ENCODE data around the gene NAA38.

NAA38 gene

DNA sequence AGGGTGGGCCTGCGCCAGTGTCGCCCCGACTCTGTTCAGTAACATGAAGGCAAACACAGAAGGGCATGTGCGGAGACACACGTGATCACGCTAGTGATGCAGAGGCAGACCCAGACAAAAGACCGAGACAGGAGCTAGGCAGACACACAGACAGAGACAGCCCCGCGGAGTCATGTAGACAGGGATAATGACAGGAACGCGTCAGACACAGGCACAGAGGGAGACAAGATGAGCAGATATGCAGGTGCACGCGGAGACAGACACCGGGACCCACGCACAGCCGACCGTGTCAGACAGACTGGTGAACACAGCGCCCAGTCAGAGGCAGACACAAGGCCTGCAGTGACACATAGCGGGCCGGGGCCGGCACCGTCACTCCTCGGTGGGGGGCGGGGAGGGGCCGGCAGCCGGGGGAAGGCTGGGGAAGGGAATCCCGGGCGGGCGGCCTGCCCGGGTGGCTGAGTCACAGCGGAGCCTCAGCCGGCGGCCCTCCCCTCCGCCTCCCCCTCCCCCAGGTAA lies 15.9 kb downstream of the NAA38 start:
- peak; percentile 97 for DNase-seq (ENCODE audit: low read depth)

DNA sequence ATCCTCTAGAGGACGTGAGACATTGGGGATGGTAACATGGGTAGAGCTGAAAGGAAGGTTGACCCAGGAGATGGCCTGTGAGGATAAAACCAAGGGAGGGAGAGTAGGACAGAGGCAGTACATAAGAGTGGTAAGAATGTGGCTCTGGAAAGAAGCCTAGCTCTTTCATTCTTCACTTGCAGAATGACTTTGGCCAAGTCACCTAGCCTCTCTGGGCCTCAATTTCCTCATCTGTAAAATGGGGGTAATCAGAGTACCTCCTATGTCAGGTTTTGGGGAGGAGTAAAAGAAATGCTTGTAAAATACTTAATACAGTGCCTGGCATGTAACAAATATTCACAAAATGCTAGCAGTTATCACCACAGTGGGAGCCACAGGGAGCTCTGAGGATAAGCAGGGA lies 16.5 kb downstream of the NAA38 start:
- no peak for DNase-seq (ENCODE audit: low read depth)

DNA sequence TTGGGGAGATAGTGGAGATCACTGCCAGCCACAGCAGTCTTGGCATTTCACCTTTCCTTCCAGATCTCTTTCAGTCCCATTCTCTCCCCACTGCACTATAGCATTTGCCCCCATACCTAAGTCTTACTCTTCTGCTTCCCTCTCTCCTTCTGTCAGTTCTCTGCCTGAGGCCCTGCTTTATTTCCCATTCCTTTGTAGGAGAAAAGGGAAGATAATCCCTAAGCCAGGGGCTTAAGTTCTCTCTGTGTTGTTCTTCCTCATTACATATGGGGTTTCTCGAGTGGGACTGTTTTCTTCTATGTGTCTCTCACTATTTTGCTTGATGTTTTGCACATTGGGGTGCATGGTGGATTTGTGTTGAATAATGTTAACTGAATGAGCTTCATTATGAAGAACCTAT lies 16.9 kb downstream of the NAA38 start:
- no peak for DNase-seq (ENCODE audit: low read depth)

DNA sequence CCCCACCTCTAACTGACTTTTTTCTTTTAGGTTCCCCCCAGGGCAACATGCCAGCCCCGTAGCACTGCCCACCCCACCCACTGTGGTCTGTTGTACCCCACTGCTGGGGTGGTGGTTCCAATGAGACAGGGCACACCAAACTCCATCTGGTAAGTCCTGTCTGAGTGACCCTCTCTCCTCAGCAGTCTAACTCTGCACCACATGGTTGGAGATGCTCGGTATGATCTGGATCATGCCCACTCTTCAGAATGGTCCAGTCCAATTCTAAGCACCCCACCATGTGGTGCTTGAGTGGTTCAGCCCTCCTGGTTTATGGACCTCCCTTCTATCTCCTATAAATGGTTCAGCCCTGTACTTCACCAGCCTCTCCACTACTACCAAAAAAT lies 17.5 kb downstream of the NAA38 start:
- no peak for DNase-seq (ENCODE audit: low read depth)

DNA sequence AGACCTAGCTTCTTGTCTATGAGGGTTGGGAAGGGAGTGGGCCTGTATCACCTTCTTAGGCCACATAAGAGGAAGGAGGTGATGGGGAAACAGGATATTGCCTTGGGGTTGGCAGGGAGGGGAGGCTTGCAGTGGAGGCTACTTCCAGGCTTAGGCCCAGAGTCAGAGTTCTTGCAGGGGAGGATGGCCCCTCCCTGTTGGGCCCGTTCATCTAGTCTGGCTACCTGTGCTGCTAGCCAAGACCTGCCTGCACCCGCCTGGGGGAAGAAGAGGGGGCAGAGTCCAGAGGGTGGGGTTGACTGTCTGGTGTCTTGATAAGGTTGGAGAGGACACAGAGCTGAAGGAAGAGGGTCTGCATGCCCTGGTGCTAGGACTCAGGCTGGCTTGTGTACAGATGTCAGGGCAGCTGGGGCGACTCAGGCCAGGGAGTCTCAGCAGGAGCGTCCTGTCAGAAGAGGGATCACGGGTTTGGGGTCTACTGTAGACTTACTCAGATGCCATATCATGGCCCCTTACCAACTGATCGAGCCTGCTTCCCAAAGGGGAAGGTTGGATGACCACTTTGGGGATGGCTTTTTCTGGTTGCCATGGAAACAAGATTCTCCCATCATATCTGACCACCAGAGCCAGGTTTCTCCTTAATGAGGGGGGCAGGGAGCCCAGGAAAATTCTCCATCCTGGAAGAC lies 18.0 kb downstream of the NAA38 start:
- DNase-seq (ENCODE audit: low read depth), result no peak

DNA sequence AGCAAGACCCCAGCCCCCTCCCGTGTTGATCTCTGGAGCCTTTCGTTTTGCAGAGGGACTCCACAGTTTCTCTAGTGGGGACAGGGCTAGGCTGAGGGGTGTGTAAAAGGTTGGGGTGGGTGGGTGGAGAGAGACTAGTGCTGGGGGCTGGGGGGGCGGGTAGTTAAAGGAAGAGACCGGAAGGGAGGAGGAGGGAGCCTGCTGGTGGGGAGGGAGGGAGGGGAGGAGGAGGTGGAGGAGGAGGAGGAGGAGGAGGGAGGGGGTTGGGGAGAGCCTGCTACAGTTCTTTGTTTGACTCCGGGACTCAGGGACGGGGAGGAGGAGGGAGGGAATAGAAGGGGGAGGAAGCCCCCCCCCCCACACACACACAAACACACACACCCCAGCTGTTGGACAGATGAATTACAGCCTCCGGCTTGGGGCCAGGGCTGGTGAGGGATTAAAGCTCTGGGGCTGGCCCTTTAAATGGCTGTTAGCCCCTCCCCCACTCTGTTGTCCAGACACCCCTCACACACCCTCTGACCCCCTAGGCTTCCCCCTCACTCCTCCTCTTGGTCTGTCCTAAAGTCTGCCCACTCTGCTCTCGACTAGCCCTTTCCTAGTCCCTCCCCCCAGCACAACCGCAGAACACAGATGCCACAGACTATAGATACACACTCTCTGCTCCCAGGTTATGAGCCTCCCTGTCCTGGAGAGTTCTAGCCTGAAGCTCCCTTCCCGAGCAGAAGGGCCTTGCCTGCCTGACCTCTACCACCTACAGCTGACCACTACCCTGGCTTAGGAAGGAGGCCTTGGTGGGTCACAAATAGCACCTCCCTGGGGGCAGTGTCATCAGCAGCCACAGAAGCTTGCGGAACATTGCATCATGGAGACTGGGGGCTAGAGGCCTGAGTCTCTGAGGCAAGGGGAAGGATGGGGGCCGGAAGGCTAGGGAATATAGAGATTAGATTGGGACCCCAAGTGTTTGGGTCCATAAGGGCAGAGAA lies 19.0 kb downstream of the NAA38 start:
- DNase-seq (ENCODE audit: low read depth), result no peak

DNA sequence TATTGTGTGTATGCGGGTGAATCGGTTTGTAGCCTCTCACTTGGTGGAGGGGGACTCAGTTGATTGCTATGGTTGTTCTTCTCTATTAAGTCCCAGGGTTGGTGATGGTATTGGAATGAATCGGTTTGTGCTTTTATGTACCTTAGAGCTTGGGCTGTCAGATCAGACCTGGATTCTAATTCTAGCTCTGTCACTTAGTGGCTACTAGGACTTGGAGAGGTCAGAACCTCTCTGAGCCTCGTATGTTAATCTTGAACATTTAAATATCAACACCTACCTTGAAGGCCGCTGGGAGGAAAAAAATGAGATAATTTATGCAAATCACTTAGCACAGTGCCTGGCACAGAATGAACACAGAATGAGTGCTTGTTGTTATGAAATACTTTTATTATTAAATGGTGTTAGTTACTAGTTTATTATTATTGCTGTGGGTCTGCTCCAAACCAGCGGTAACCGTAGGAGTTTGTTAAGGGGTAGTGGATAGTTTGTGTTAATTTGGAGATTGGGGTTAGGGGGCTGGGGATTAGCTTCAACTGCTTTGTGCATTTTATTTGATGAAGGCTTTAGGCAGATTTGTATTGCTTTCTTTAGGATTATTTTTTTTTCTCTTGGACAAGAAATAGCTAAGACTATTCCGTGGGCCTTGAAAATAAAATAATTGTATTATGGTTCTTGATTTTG lies 19.8 kb downstream of the NAA38 start:
- no peak for DNase-seq (ENCODE audit: low read depth)

DNA sequence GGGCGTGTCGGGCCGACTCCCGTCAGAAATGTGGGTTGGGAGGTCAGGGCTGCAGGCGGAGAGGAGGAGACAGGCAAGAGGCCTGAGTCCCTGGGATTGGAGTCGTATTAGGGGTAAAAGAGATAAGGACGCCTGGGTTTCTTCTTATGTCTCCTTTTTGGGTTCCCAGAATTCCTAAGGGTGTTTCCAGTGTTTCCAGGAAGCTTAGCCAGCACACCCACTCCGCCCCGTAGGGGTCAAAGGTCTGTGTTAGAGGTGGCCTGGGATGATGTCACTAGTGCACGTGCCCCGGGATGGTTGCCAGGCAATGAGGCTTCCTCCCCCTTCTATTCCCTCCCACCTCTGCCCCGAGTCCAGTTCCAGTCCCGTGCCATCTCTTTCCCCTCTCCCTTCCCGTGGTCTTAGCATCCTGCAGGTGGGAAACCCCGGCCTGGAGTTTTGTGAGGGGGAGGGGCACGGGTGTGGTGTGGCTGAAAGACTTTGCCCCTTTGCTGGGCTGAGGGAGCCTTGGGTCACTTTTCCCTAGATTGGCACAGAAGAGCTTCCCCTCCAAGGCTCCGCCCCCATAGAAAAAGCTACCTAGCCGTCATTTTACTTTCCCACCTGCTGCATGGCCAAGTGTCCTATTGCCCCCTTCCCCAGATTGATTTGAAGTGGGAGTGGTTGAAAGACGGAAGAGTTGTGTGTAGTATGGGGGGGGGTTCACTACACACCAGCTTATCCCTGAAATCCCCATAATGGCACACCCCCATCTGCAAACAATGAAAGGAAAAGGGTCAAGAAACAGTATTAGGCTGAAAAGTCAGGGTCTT lies 20.6 kb downstream of the NAA38 start:
- no peak for DNase-seq (ENCODE audit: low read depth)

DNA sequence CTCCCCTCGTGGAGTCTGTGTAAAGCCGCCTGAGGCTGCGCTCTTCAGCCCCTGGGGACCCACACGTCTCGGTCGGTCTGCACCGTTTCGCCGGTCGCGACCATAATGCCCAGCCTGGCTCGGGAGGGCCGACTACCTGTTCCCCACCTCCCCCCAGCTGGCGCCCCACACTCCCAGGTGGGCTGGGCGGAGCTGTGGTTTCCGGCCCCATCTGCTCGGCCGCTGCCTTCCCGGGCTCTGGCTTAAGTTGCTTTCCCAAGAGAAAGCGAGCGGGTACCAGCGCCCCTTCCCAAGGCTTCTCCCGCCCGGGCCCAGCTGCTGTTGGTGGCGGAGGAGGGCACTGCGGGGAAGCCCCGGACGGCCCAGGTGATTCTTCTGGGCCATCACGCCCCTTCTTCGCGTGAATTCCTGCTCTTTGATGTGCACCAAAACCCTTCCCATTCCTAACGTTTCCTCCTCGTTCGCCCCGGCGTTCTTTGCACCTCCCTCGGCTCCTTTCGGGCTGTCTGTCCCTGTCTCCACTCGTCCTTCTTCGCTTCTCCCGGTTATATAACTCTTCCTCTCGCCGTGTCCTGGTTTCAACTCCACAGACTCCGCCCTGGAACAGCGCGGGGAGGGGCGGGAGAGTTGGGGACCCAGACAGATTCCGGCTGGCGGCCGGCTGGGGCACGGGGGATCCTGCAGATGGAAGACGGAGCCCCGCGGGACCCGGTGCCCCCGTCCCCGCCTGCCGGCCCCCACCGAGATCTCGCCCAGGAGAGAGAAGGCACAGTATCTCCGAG lies 21.4 kb downstream of the NAA38 start:
- no peak for DNase-seq (ENCODE audit: low read depth)

DNA sequence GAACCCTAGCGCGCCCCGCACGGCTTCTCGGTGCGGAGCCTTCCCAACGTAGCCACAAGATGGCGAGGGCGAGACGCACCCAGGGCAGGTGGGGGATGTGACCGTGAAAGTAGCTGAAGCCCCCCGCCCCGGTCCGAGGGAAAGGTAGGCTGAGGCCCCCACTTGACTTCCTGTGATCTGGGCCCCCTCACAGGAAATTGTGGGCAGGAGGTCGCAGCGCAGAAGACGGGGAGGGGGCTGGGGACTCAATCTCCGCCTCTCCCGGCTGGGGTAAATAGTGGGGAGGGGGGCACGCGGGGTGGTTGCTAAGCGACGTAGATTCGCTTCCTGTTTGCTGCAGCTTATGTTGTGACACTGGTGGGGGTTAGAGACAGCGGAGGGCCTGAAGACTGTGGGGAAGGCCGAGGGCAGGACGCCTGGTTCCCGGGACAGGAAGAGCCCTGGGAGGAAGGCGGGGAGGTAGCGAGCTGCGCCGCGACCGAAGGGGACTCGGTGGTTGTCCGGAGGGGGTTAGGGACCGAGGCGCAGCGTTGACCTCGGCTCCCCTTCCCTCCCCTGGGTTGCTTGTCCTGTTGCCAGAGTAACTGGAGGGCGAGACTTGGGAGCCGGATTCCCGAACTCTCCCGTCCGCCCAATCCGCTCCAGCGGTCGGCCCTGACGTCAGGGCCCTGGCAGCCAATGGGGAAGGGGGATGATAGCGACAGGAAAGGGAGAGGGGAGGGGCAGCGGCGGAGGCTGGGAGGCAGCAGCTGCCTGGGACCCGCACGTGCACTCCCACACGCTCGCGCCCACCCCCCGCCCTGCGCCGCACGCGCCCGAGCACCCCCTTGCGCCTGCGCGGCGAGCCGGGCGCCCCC lies 22.2 kb downstream of the NAA38 start:
- DNase-seq (ENCODE audit: low read depth), result peak; percentile 83

DNA sequence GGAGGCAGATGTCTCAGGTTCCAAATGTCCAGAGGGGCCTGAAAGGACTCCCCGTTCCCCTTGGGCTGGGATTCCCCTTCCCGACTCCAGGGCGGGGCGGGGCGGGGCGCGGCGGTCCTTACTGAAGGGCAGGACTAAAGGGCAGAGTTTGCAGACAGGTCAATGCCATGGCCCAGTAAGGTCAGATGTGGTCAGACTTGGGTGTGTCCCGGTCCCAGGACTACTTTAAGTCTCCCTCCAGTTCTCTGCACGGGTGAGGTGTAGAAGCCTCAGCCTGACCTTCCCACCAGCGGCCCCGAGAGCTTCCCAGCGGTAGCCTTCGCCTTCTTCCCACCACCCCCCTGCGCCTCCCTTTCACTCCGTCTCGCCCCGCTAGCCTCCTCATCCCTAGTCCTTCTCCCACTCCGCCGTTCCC lies 22.8 kb downstream of the NAA38 start:
- DNase-seq (ENCODE audit: low read depth), result no peak

DNA sequence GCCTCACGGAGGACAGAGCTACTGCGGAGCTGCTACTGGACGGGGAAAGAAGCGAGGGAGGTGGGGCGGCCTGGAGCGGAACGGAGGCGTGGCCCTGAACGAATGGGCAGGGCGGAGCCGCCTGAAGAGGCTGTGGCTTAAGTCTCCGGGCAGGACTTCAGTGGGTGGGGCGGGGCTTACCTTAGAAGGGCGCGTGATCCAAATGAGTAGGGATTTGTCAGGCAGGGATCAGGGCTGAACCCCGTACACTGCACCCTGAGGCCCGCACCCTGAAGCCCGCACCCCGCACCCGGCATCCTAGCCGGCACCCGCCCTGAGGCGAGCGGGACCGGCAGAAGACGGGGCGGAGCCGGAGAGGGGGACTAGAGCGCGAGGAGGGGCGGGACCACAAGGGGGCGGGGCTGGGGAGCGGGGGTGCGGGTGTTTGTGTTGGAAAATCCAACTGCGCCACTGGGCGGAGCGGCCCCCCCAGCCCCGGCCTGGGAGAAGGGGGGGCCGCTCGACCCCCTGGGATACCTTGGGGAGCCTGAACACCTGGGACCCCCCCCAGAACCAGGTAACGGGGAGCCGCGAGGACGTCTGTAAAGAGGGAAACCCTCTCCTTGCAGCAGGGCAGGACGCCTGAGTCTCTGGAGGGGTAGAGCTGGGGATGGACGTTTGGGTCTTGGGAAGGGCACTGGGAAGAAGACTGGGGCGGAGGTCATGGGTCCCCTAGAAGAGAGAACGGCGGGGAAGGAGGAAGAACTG lies 23.4 kb downstream of the NAA38 start, which contains the start of gene KDM6B:
Gene KDM6B, plus strand, starts transcription at position 423 of the 747 bp plus-strand sequence. CDS start 11,338 bp downstream, outside the sequence.
- DNase-seq (ENCODE audit: low read depth), result peak; percentile 79

DNA sequence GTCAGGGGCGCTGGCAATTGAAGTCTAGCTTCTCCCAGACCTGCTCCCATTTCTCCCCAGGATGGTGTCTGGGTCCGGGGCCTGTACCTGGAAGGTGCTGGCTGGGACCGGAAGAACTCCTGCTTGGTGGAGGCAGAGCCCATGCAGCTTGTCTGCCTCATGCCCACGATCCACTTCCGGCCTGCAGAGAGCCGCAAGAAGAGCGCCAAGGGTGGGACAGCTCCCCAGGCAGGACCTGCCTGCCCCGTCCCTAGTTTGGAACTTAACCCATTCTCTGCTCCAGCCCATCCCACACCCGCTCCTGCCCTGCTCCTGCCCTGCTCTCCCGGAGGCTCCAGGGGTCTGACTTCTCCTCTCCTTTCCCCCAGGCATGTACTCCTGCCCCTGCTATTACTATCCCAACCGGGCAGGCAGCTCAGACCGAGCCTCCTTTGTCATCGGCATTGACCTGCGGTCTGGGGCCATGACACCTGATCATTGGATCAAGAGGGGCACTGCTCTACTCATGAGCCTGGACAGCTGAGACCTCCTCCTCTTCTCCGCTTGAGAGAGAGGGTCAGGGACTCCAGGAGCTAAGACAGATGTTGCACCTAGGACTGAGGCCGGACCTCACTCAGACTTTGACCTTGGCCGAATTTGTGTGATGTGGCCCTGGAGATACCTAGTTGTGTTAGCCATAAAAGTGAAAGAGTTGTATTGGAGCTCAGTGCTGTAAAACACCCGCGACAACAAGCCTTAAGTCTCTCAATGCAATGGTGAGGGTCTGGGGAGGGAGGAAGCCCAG lies 24.2 kb downstream of the NAA38 start:
- no peak for DNase-seq (ENCODE audit: low read depth)

DNA sequence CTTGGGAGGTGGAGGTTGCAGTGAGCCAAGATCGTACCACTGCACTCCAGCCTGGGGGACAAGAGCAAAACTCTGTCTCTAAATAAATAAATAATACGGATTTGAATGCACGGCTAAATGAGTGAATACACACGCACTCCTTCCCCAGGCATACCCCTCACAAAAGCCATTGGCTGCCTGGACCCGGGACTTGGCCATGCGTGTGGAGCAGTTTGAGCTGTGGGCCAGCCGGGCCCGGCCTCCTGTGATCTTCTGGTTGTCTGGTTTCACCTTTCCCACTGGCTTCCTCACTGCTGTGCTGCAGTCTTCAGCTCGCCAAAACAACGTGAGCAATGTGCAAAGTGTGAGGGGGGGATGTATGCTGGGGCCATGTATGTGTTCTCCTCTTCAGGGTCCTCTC lies 24.9 kb downstream of the NAA38 start:
- no peak for DNase-seq (ENCODE audit: low read depth)

DNA sequence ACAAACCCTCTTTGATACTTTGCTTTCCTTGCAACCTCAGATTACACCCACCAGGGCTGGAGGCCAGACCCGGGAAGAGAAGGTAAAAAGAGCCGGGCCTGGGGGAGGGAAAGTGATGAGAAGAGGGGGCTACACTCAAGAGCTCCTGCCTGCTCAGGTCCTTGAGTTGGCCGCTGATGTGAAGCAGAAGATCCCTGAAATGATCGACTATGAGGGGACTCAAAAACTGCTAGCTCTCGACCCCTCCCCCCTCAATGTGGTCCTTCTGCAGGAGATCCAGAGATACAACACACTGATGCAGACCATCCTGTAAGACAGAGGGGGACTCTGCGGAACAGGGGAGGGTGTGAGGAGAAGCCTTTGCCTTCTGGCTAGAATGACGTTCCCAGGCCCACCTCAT lies 26.1 kb downstream of the NAA38 start:
- DNase-seq (ENCODE audit: low read depth), result no peak

DNA sequence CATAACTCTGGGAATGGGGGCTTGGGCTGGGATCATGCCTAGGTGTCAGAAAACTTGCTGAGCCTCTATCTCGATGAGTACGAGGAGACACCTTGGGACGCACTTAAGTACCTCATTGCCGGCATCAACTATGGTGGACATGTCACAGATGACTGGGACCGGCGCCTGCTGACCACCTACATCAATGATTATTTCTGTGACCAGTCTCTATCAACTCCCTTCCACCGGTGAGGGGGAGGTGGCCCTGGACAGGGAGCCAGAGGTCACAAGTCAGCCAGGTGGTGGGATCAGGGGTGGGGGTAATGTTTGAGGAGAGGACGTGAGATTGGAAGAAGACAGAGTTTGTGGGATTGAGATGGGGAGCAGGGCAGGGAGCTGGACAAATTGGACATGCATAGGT lies 26.7 kb downstream of the NAA38 start:
- DNase-seq (ENCODE audit: low read depth), result no peak

DNA sequence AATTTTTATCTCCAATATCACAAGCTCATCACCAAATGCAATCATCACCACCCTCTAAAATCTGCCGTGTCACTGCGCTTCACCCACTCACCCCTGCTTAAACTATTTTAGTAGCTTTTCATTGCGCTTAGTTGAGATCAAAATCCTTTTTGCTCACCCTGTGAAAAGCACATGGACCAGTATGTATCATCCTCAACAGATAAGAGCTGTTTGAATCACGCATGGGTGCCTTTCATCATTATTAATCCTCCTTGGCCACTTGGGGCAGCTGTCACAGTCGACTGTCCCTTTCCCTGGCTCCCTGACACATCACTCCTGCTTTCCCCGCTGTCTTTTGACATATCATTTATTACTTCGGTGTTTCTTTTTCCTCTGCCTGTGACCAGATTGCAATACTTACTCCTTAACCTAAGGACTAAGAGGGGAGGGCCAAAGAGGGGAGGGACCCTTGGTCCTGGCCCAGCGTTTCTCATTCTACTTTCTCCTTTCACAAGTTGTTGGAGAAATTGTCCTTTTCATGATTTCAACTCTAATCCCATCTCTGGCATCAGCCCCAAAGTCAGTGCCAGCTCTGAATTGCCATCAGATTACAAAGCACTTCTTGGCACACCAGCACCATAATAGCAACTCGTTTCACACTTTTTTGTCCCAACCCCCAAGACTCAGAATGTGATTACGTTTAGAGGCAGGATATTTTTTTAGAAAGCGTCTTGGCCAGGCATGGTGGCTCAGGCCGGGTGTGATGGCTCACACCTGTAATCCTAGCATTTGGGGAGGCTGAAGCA lies 32.0 kb downstream of the NAA38 start:
- DNase-seq (ENCODE audit: low read depth), result no peak

Data from stimulated activated CD8-positive, alpha-beta memory T cell treated with anti-CD3 and anti-CD28 coated beads, Interleukin-12 subunit alpha, Interleukin-12 subunit beta, amount 100 ng/mL, for 4 hours (primary cell).